Activated CD8-positive, alpha-beta T cell treated with anti-CD3 and anti-CD28 coated beads, Interleukin-2, amount 10 ng/mL, durations not matched to agents 7 days and 5 days (primary cell): Measurements from ENCODE around the gene C1orf50. TPM values are rescaled to one million over a fixed set of nuclear protein-coding genes. Genes with fewer than 3 reads are reported as not detected.
A peak's percentile ranks its signal among the peaks of the same experiment; 100 is the strongest.

Source experiments
- ATAC-seq: fragments of 150-1000 bp; cut with Tn5 transposase; one replicate; pipeline ENCODE4 v1.10.0; 2021; ENCODE audit warnings: moderate library complexity
- CTCF ChIA-PET: fragments of 350-600 bp; sonication (Branson Sonifier 250); formaldehyde crosslinking; loops from one replicate; lab custom pipeline; 2021; ENCODE audit warnings: antibody characterized with exemption; lab: Charles Lee
- POLR2A ChIA-PET: fragments of 350-600 bp; sonication (Branson Sonifier 250); formaldehyde crosslinking; loops from one replicate; lab custom pipeline; 2021; ENCODE audit warnings: antibody characterized with exemption; lab: Charles Lee
- DNase-seq: peaks from one replicate; pipeline ENCODE4 v3.0.0-alpha.2; 2020
- H3K27ac Mint-ChIP-seq: one replicate; pipeline ENCODE4 v1.8.0; 2021; ENCODE audit warnings: mild to moderate bottlenecking, mixed read lengths
- H3K27me3 Mint-ChIP-seq: one replicate; pipeline ENCODE4 v1.8.0; 2021; ENCODE audit warnings: low read depth, mixed read lengths
- H3K36me3 Mint-ChIP-seq: one replicate; pipeline ENCODE4 v1.8.0; 2021; ENCODE audit warnings: low read depth, mixed read lengths
- H3K4me1 Mint-ChIP-seq: one replicate; pipeline ENCODE4 v1.8.0; 2021; ENCODE audit warnings: low read depth, mixed read lengths
- H3K4me3 Mint-ChIP-seq: one replicate; pipeline ENCODE4 v1.8.0; 2021; ENCODE audit warnings: mild to moderate bottlenecking, mixed read lengths
- H3K9me3 Mint-ChIP-seq: one replicate; pipeline ENCODE4 v1.8.0; 2022; ENCODE audit warnings: mixed read lengths; ENCODE audit not compliant: insufficient read depth
- total RNA-seq, 2 experiments: library from RNA; stranded (reverse); gene quantifications; one replicate each; pipeline ENCODE4 v1.2.3, GENCODE V29; 2021

The C1orf50 gene
- total RNA-seq, 2 experiments from 2014 or later, result 6.3 to 6.7 TPM

GRCh38 chr1:42741706-42742105 lies 25.3 kb upstream of the C1orf50 start:
- no peak overlapping the region for H3K27ac Mint-ChIP-seq
- ATAC-seq (no peak), DNase-seq (no peak)
- ChIA-PET CTCF (no interaction called here), POLR2A (no interaction called here)
- no peaks in the 10 kb centered on the region for H3K9me3 Mint-ChIP-seq
- peaks cover 8% of the 10 kb centered on the region for H3K4me1 Mint-ChIP-seq
- no peaks in the 10 kb centered on the region for H3K27me3 Mint-ChIP-seq
- peaks cover 4% of the 10 kb centered on the region for H3K36me3 Mint-ChIP-seq
- no peak overlapping the region for H3K4me3 Mint-ChIP-seq

- peaks cover 7% of the 10 kb centered on the region for H3K36me3 Mint-ChIP-seq
- H3K4me3 Mint-ChIP-seq, result no peak overlapping the region
- peaks cover 3% of the 10 kb centered on the region for H3K4me1 Mint-ChIP-seq
- ATAC-seq (no peak), DNase-seq (no peak)
- no peaks in the 10 kb centered on the region for H3K27me3 Mint-ChIP-seq
- no peaks in the 10 kb centered on the region for H3K9me3 Mint-ChIP-seq
- no peak overlapping the region for H3K27ac Mint-ChIP-seq
- CTCF ChIA-PET, result no interaction called here
- POLR2A ChIA-PET, result no interaction called here
These were observed 24.9 kb upstream of the C1orf50 start for GRCh38 chr1:42742141-42742540.

GRCh38 chr1:42742617-42743316 lies 24.3 kb upstream of the C1orf50 start:
- H3K27ac Mint-ChIP-seq, result no peak overlapping the region
- ChIA-PET POLR2A (no interaction called here), CTCF (interaction anchor here (1.2 kb wide), 1 partner anchor 164 kb away, joined by 3 read pairs; no protein-coding TSS in a partner anchor)
- H3K9me3 Mint-ChIP-seq, result no peaks in the 10 kb centered on the region
- no peaks in the 10 kb centered on the region for H3K4me1 Mint-ChIP-seq
- no peak for DNase-seq
- H3K36me3 Mint-ChIP-seq, result peaks cover 7% of the 10 kb centered on the region
- no peak overlapping the region for H3K4me3 Mint-ChIP-seq
- H3K27me3 Mint-ChIP-seq, result no peaks in the 10 kb centered on the region
- no peak for ATAC-seq

DNA sequence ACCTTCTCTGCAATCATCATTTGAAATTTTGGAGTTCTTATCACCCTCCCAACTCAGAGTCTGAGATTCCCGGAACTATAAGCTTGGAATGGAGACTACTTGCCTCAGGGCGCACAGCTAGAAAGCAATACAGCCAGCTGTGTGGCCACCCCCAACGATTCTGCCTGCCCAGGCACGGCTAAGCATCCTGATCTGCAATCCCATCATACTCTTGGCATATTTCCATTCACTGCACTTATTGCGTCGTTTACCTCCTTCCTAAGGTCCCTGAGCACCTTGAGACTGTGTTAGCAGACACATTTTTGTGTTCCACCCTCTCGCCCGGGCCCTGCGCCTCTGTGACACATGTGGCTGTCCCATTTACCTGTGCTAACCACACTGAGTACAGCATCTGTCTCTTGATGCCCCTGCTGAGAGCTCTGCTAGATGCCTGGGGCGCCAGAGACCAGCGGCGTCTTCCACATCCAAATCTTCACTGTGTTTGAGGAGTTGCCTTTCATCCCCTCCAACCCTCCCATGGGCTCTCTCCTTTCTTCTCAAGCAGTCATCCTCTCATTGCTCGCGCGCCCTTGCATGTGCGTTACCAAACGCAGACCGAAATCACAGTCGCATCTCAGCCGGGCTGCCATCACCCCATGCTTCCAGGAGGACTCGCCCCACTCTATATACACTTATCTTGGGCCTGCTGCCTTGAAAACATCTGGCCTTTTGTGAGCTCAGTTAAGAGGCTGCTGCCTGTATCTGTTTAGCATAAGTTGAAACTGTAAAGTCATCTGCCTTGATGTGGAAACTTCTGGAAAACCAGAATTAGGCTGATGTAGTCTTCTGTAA lies 23.5 kb upstream of the C1orf50 start:
- no peak for DNase-seq
- POLR2A ChIA-PET, result no interaction called here
- peaks cover 11% of the 10 kb centered on the region for H3K36me3 Mint-ChIP-seq
- no peaks in the 10 kb centered on the region for H3K27me3 Mint-ChIP-seq
- H3K27ac Mint-ChIP-seq, result no peak overlapping the region
- no peaks in the 10 kb centered on the region for H3K9me3 Mint-ChIP-seq
- no peaks in the 10 kb centered on the region for H3K4me1 Mint-ChIP-seq
- CTCF ChIA-PET, result interaction anchor here (1.2 kb wide), 1 partner anchor 165 kb away, joined by 3 read pairs; no protein-coding TSS in a partner anchor
- H3K4me3 Mint-ChIP-seq, result no peak overlapping the region
- no peak for ATAC-seq

- no peaks in the 10 kb centered on the region for H3K9me3 Mint-ChIP-seq
- H3K27me3 Mint-ChIP-seq, result no peaks in the 10 kb centered on the region
- ChIA-PET CTCF (interaction anchor here (1.2 kb wide), 1 partner anchor 166 kb away, joined by 3 read pairs; no protein-coding TSS in a partner anchor), POLR2A (interaction anchor here (1.0 kb wide), 1 partner anchor 22 kb away, joined by 5 read pairs; no protein-coding TSS in a partner anchor)
- DNase-seq, result no peak
- H3K4me3 Mint-ChIP-seq, result no peak overlapping the region
- H3K4me1 Mint-ChIP-seq, result no peaks in the 10 kb centered on the region
- H3K27ac Mint-ChIP-seq, result no peak overlapping the region
- H3K36me3 Mint-ChIP-seq, result peaks cover 11% of the 10 kb centered on the region
- ATAC-seq, result no peak
These were observed 23.0 kb upstream of the C1orf50 start for GRCh38 chr1:42744148-42744413.

GRCh38 chr1:42745851-42746250 lies 21.2 kb upstream of the C1orf50 start:
- H3K4me3 Mint-ChIP-seq, result no peak overlapping the region
- H3K27ac Mint-ChIP-seq, result no peak overlapping the region
- ChIA-PET CTCF (interaction anchor here (1.0 to 2.4 kb wide), 2 partner anchors 21 to 168 kb away, joined by 5 to 12 read pairs; partner anchors contain the start of genes C1orf50 and P3H1), POLR2A (no interaction called here)
- no peaks in the 10 kb centered on the region for H3K9me3 Mint-ChIP-seq
- no peaks in the 10 kb centered on the region for H3K4me1 Mint-ChIP-seq
- peaks cover 21% of the 10 kb centered on the region for H3K36me3 Mint-ChIP-seq
- ATAC-seq (no peak), DNase-seq (no peak)
- no peaks in the 10 kb centered on the region for H3K27me3 Mint-ChIP-seq

GRCh38 chr1:42746436-42747105 lies 20.5 kb upstream of the C1orf50 start:
- no peak for ATAC-seq
- POLR2A ChIA-PET, result no interaction called here
- H3K9me3 Mint-ChIP-seq, result no peaks in the 10 kb centered on the region
- no peaks in the 10 kb centered on the region for H3K27me3 Mint-ChIP-seq
- no peak overlapping the region for H3K27ac Mint-ChIP-seq
- H3K36me3 Mint-ChIP-seq, result peaks cover 22% of the 10 kb centered on the region
- DNase-seq, result no peak
- no peaks in the 10 kb centered on the region for H3K4me1 Mint-ChIP-seq
- no peak overlapping the region for H3K4me3 Mint-ChIP-seq
- CTCF ChIA-PET, result interaction anchor here (0.9 to 2.4 kb wide), 8 partner anchors 12 to 173 kb away, joined by 3 to 12 read pairs (median 4); partner anchors contain the start of genes C1orf50 and P3H1

- POLR2A ChIA-PET, result no interaction called here
- no peak overlapping the region for H3K27ac Mint-ChIP-seq
- peak; percentile 40 for ATAC-seq
These were observed 19.9 kb upstream of the C1orf50 start for GRCh38 chr1:42747125-42747524.

DNA sequence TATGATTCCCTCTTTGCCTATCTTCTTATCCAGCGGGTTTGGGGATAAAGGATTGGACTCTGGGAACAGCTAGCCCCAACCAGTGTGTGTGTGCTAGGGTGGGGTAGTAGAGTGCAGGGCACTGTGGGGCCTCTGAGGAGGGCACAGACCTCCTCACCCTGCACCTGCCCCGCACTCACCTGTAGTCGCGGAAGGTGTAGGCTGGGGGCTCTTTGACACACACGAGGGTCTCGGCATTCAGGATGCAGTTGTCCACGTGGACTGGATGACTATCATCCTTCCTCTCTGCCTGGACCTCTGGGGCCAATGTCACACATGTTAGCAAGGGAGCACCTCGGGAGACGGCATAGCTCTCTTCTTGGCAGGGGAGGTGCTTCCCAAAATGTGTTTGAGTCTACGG lies 19.0 kb upstream of the C1orf50 start:
- ChIA-PET POLR2A (interaction anchor here (0.6 kb wide), 1 partner anchor 448 kb away, joined by 6 read pairs; no protein-coding TSS in a partner anchor), CTCF (interaction anchor here (1.6 kb wide), 1 partner anchor 168 kb away, joined by 4 read pairs; no protein-coding TSS in a partner anchor)
- no peaks in the 10 kb centered on the region for H3K4me1 Mint-ChIP-seq
- ATAC-seq (no peak), DNase-seq (no peak)
- no peaks in the 10 kb centered on the region for H3K27me3 Mint-ChIP-seq
- H3K9me3 Mint-ChIP-seq, result no peaks in the 10 kb centered on the region
- no peak overlapping the region for H3K27ac Mint-ChIP-seq
- H3K36me3 Mint-ChIP-seq, result peaks cover 37% of the 10 kb centered on the region
- no peak overlapping the region for H3K4me3 Mint-ChIP-seq

More at GRCh38 chr1:42747125-42747524, 19.9 kb upstream of the C1orf50 start:
- CTCF ChIA-PET, result interaction anchor here (0.9 to 2.4 kb wide), 8 partner anchors 11 to 173 kb away, joined by 3 to 12 read pairs (median 4); partner anchors contain the start of genes C1orf50 and P3H1
- no peaks in the 10 kb centered on the region for H3K27me3 Mint-ChIP-seq
- H3K4me3 Mint-ChIP-seq, result no peak overlapping the region
- DNase-seq, result peak; percentile 46
- H3K36me3 Mint-ChIP-seq, result peaks cover 28% of the 10 kb centered on the region
- no peaks in the 10 kb centered on the region for H3K9me3 Mint-ChIP-seq
- no peaks in the 10 kb centered on the region for H3K4me1 Mint-ChIP-seq

DNA sequence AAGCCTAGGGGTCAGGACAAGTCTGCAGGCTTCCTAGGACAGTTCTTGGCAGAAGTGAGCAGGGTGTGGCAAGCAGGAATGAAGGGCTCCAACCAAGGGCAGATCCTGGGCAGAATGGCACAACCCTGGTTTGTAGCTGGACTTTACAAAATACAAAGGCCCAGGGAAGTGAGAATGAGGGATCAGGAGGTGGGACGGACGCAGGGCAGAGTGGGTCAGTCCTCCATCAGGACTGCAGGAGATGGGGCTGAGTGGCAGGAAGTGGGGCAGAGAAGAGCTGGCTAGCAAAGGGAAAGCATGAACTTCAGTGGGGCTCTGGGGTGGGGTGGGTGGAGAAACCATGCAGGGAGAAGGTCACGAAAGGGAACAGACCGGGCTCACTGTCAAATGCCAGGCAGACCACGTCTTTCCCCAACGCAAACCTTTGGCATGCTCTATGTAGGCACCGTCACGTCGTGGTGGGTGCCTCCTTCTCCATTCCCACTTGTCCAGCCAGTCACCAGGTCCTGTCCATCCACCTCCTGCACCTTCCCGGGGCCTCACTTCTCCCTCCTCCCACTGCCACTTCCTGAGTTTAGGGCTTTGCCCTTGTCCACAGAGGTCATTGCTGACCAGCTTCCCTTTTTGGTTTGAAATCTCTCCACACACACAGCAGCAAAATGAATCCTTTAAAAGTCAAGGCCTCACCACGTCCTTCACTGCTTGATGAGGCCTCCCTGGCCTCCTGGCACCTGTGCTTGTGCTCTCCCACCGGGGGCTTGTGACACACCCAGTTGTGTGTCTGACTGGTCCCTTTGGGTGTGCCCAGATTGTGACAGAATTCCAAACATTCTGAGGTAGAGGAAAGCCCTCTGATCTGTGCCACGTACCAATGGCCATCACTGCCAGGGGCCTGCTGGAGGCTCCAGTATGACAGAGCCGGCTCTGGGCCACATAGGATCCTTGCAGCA lies 18.3 kb upstream of the C1orf50 start:
- Mint-ChIP-seq H3K4me3 (no peak overlapping the region), H3K27me3 (no peaks in the 10 kb centered on the region), H3K27ac (no peak overlapping the region), H3K4me1 (no peaks in the 10 kb centered on the region), H3K9me3 (no peaks in the 10 kb centered on the region), H3K36me3 (peaks cover 41% of the 10 kb centered on the region)
- no peak for DNase-seq
- ATAC-seq, result no peak
- ChIA-PET POLR2A (no interaction called here), CTCF (interaction anchor here (1.3 kb wide), 1 partner anchor 17 kb away, joined by 4 read pairs; no protein-coding TSS in a partner anchor)
